SK-N-SH (cell line): ENCODE results near the gene PLCG1.

Experiments
- CHD2 ChIP-seq: fragments of 150-350 bp; IDR thresholded peaks from 2 replicates; pipeline ENCODE4 v1.6.1; 2018; ENCODE audit warnings: low read length; ENCODE audit not compliant: partially characterized antibody
- ELF1 ChIP-seq: IDR thresholded peaks from 2 replicates; pipeline ENCODE4 v1.4.0; 2012
- EP300 ChIP-seq, 2 experiments: IDR thresholded peaks; 2 replicates each; pipeline versions ENCODE4 v1.4.0 to v1.6.1; 2012; ENCODE audit warnings: borderline replicate concordance in 1 of 2, low read depth in 1 of 2, low read length in 1 of 2
- POLR2AphosphoS5 ChIP-seq: IDR thresholded peaks from 2 replicates; pipeline ENCODE4 v1.6.1; 2012; ENCODE audit warnings: low read depth, low read length
- RAD21 ChIP-seq: IDR thresholded peaks from 2 replicates; pipeline ENCODE4 v1.6.1; 2012; ENCODE audit warnings: mild to moderate bottlenecking, low read length
- SIN3A ChIP-seq: IDR thresholded peaks from 2 replicates; pipeline ENCODE4 v1.6.1; 2012; ENCODE audit warnings: low read depth, mild to moderate bottlenecking, low read length, moderate library complexity, borderline replicate concordance
- TAF1 ChIP-seq: IDR thresholded peaks from 2 replicates; pipeline ENCODE4 v1.6.1; 2012; ENCODE audit warnings: low read depth, mild to moderate bottlenecking, low read length, moderate library complexity, borderline replicate concordance
- TF ChIP-seq, protein P1 (sequence below): fragments of 200-600 bp; sonication (generic); IDR thresholded peaks from 2 replicates; pipeline ENCODE4 v1.6.1; 2017; ENCODE audit warnings: antibody characterized with exemption, mild to moderate bottlenecking, moderate library complexity
- TF ChIP-seq, protein P2 (sequence below): IDR thresholded peaks from 2 replicates; pipeline ENCODE4 v1.4.0; 2012; ENCODE audit warnings: low read depth

DNA sequence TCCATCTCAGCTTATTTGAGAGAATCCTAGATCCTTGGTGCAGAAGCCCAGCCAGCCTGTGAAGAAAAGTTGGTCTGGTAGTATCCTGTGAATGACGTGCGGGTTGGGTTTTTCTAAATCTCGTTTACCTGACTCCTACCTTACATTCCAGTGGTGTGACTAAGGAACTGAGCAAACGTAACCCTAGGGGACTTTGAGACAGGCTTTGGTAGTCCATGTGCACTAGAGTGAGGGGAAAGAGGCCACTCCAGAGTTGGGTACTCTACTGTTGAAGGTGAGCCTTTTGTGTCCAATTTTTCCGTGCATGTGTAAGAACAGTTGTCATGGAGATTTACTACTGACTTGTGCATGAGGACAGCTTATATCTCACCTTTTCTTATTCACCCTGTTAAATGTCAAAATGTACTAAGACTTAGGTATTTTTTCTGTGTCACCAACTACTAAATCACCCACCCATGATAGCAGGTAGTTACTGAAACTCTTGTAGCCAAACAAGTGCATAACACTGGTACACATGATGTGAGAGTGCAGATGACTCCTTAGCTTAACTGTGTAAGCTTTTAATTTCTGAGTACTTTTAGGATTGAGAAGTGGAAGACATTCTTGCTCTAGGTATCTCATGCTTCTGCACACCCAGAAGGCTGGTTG lies 26.3 kb upstream of the PLCG1 start:
- TF ChIP-seq TAF1 (no peak), EP300 (IDR thresholded peaks at IDR 0.05; ENCODE audit: borderline replicate concordance in 1 of 2, low read depth in 1 of 2, low read length in 1 of 2) (no peak), ELF1 (no peak), CHD2 (no peak), RAD21 (no peak), POLR2AphosphoS5 (no peak), SIN3A (no peak)
- TF ChIP-seq, protein P1, sequence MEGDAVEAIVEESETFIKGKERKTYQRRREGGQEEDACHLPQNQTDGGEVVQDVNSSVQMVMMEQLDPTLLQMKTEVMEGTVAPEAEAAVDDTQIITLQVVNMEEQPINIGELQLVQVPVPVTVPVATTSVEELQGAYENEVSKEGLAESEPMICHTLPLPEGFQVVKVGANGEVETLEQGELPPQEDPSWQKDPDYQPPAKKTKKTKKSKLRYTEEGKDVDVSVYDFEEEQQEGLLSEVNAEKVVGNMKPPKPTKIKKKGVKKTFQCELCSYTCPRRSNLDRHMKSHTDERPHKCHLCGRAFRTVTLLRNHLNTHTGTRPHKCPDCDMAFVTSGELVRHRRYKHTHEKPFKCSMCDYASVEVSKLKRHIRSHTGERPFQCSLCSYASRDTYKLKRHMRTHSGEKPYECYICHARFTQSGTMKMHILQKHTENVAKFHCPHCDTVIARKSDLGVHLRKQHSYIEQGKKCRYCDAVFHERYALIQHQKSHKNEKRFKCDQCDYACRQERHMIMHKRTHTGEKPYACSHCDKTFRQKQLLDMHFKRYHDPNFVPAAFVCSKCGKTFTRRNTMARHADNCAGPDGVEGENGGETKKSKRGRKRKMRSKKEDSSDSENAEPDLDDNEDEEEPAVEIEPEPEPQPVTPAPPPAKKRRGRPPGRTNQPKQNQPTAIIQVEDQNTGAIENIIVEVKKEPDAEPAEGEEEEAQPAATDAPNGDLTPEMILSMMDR: no peak
- TF ChIP-seq, protein P2, sequence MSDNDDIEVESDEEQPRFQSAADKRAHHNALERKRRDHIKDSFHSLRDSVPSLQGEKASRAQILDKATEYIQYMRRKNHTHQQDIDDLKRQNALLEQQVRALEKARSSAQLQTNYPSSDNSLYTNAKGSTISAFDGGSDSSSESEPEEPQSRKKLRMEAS: no peak
